HG03175 (cell line): ENCODE results near the gene HOXC4.

Source experiments
- ATAC-seq: cut with Tn5 transposase; IDR thresholded peaks from one replicate; pipeline ENCODE4 v1.9.1; 2021; ENCODE audit warnings: mild to moderate bottlenecking, moderate library complexity; ENCODE audit not compliant: unreplicated experiment

The HOXC4 gene

GRCh38 chr12:54053751-54054741 lies at the start of gene HOXC4:
Gene HOXC4 (plus strand): TSS chr12:54053835. CDS start chr12:54053923, 88 bp downstream.
- peak; percentile 58 for ATAC-seq

GRCh38 chr12:54004063-54004840 lies 49.4 kb upstream of the HOXC4 start:
- ATAC-seq = no peak

GRCh38 chr12:54004841-54005530 lies 48.6 kb upstream of the HOXC4 start:
- ATAC-seq = no peak

- no peak for ATAC-seq
Observed at GRCh38 chr12:54005531-54005852, 48.1 kb upstream of the HOXC4 start.

DNA sequence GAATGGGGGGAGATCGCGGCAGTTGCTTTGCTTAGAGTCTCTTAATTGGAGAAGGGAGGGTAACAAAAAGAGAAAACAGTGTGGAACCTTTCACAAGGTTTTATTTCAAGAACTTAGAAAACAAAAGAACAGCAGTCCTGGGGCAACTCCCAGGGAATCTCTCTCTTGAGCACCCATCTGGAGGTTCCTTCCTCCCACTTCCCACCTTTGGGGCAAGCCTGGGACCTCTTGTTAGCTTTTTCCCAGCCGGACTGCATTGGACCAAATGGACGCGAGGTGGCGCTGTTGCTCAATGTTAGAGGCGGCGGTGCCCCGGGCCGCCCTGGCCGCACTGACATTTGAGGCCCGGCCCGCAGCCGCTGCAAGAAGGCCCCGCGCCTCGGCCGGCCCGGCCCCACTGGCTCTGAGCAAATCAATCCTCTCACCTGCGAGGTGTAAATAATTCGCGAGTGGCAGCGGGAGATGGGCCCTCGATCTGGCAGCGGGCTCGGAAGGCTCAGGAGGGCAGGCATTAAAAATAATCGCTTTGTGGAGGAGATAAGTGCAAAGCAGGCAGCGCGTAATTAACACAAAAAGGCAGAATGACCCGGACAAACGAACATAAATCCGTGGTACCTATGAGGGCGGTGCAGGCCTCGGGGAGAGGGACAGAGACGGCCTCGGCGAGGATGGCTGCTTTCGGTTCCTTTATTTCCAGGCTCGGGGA lies 47.6 kb upstream of the HOXC4 start:
- ATAC-seq = peak; percentile 57

GRCh38 chr12:54006559-54007220 lies 46.9 kb upstream of the HOXC4 start:
- ATAC-seq = no peak

DNA sequence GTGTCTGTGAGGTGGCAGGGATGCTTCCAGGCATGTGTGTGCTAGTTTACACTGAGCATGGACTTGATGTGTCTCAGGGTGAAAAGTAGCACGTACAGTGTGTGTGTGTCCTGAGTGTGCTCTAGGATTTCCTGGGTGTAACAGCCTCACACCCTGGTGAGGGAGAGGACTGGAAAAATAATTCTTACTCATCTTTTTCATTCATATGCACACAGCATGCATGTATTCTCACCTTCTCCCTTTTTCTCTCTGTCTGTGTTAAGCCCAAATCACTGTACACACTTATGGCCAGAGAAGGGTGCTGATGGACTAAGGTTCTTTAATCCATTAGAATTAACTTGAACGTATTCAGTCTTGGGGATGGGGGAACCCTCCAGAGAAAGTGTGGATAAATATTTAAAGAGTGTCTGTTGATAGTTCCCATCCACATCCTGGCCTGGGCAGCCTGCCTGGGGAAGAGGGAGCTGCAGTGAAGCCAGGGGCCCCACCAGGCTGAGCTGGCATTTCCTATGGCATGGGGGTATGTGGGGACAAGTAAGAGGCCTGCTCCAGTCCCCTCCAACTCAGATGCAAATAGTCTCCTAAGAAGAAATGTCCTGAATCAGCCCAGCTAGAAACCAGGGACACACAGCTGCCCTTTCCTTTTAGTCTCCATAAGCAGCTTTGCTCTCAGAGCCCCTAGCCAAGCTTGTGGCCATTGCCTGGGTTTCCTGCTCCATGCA lies 45.9 kb upstream of the HOXC4 start:
- no peak for ATAC-seq

DNA sequence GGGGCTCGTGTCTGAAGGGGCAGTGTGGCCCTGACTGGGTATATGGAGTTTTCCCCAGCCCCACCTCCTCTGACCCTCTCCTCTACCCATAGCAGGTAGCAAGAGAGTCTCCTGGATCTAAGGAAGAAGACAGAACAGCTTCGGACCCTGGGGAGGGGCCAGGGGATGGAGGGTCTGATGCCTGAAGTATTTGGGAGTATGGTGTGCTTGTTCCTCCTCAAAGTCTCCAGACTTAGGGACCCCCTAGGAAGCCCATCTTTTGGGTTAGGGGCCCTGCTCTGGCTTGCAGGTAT lies 45.4 kb upstream of the HOXC4 start:
- ATAC-seq = no peak

- no peak for ATAC-seq
Observed at GRCh38 chr12:54009171-54010052, 44.2 kb upstream of the HOXC4 start.

DNA sequence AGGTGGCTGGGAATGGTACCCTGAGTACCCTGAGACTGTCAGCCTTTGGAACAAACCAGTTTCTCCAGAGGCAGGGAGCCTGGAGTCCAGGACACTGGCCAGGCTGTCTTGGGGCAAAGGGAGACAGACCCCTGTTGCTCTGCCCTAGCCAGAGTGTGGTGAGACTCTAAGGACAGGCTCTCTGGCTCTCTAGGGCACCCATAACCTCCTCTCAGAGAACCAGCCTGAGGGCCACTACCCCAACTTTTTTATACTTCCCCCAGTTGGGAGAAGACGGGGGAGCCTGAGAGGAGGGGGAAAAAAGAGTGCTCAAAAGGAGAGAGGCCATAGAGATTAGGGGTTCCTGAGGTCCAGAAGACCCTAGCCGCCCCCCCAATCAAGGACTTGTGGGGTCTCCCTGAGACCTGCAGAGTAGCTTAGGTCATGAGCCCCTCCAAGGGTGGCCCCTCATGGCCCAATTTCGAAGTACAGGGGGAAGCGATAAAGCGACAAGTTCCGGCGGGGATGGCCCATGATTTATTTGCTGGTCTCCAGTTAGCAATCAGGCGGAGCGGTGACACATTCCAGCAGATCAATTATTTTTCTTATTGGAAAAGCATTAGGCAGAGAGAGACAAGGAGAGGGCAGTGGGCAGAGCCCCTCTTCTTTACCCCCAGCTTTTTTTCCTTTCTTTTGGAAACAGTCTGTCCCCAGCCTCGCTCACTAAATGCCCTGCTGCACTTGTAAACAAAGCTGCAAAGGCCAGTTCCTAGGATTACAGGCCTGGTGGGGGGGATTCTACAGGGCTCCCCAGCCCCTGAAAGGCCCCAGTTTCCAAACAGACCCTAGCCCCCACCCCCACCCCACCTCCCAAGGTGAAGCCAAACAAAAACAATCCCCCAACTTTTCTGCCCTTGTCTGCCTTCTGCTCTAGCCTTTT lies 43.3 kb upstream of the HOXC4 start:
- ATAC-seq = no peak

- ATAC-seq = no peak
Observed at GRCh38 chr12:54010972-54011664, 42.5 kb upstream of the HOXC4 start.

DNA sequence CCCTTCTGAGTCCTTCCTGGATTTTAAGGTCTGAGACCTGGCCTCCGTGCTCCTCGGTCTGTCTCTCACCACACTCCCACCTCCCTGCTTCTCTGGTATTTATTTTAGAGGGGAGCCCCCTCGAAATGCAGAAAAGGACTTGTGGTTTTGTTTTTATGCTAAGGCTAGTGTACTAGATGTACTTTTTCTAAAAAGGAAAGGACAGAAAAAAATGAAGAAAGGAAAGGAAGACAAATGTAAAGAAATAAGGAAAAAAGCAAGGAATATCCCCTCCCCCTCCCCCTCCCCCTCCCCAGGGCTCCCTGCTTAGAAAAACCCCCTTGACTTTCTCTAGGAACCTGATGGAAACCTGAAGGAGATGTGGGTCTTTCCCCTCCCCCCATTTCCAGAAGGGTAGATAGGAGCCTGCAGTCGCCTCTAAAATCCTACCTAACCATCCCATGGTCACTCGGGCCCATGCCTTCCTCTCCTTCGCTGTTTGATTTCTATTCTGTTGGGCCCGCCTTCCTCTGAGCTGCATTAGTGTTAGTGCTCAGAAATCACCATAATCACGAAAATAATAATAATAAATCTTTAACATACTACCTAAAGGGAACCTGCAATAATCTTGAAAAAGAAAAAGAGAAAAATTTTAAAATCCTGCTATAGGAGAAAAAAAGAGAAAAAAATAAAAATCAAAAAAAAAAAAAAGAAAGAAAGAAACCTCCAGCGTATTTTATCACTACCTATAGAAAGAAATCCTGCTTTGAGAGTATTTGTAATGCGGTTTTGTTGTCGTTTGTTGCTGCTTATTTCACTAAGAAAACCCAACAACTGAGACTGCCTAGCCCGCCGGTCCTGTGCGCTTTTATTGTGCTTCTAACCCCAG lies 41.7 kb upstream of the HOXC4 start:
- ATAC-seq = no peak

DNA sequence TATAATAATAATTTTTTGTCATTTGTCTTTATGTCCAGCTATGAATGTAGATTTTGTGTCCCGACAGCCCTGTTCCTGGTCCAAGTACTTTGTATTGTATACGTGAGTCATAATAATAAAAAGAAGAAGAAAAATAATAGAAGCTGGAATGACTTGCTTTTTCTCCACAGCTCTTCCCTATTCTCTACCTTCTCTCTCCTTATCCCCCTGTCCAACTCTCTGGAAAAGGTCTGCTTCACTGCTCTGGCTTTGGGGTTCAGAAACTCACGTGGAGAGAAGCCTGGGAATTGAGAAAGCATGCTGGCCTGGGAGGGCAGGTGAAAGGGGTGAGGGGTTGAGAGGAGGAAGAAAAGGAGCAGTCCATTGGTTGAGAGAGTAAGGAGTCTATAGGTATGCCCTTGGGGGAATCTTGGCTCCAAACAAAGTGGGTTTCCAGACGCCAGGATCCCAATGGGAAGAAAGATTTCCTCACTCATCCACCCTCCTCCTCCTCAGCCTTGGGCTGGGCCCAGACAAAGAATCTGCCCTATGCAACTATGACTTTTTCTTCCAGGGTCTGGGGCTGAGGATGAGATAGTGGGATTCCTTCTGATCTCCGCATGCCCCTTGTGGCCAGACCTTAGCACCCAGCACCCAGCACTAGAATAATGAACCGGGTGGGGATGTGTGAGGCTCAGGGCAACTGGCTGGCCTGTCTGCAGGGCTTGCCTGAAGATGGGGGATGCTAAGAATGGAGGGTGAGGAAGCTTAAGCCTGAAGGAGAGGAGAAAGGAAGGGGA lies 40.8 kb upstream of the HOXC4 start:
- ATAC-seq = no peak

GRCh38 chr12:54014377-54015017 lies 39.1 kb upstream of the HOXC4 start:
- no peak for ATAC-seq
